Lower leg skin (tissue), 4 donors: ENCODE measurements around the gene CCDC85C. TPM values are rescaled to one million over a fixed set of nuclear protein-coding genes. Genes with fewer than 3 reads are reported as not detected.
A peak's percentile ranks its signal among the peaks of the same experiment; 100 is the strongest.

Source experiments
- DNase-seq, 2 donors: peaks; one replicate each; pipeline ENCODE4 v3.0.0-alpha.2; 2019; ENCODE audit warnings: low spot score in 2 of 2
- H3K4me3 ChIP-seq: fragments of 200-600 bp; sonication (generic); 2 replicates; pipeline ENCODE4 v1.5.1; 2017; ENCODE audit warnings: mild to moderate bottlenecking, low read depth; ENCODE audit not compliant: poor library complexity, severe bottlenecking
- CTCF ChIP-seq, 3 donors: fragments of 450-650 bp; IDR thresholded peaks; one replicate each; pipeline ENCODE4 v1.5.1; 2016; ENCODE audit warnings: antibody characterized with exemption in 3 of 3, mild to moderate bottlenecking in 3 of 3, moderate library complexity in 2 of 3
- POLR2A ChIP-seq, 2 donors: fragments of 450-650 bp; IDR thresholded peaks; one replicate each; pipeline ENCODE4 v1.6.1; 2016 to 2017; ENCODE audit warnings: antibody characterized with exemption in 2 of 2, mild to moderate bottlenecking in 1 of 2, moderate library complexity in 1 of 2
- WGBS, 2 donors: methylation state at CpG; one replicate each; pipeline ENCODE4 v1.1.5; 2018; 5-methylcytosine and 5-hydroxymethylcytosine counted together
- intact Hi-C: fragments of 100-400 bp; cut with DNase I; formaldehyde crosslinking; loops from one replicate; pipeline ENCODE4 v1.15.0; 2023; ENCODE audit warnings: low total_unique reads
- total RNA-seq, 4 donors: library from RNA; depleted of rRNA; stranded (reverse); fragments of >200 nt; gene quantifications; one replicate each; pipeline ENCODE4 v1.1.0, GENCODE V29; 2016

The CCDC85C gene
- total RNA-seq, 4 donors from 2014 or later, result 17.2 to 47.7 (median 33.3) TPM

- DNase-seq, result no peak
- no peak overlapping the region for H3K4me3 ChIP-seq
- TF ChIP-seq POLR2A (IDR thresholded peaks at IDR 0.05), result no peak
- TF ChIP-seq CTCF (IDR thresholded peaks at IDR 0.05), result no peak
- intact Hi-C loops, result no loop called here
- 89 to 90% methylated on average over 3 of the region's 3 CpGs for WGBS, 2 donors
These were observed 106.1 kb downstream of the CCDC85C start for GRCh38 chr14:99497894-99498293.

DNA sequence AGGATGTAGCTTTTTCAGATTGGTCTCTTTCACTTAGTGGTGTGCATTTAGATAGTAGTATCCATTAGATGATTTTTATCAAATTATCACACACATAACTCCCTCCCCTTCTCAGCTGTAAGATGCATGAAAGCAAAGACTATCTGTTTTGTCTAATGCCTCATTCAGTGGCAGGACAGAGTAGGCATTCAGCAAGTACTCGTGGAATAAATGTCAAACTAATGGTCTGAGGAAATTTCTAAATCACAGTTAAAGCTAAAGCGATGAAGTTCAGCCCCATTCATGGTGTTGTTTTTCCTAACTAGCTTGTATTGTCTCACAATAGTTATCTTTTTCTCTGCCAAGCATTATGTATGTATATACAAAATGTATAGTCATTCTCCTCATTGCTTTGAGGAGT is 106.7 kb downstream of the CCDC85C start:
- no peak for TF ChIP-seq CTCF (IDR thresholded peaks at IDR 0.05)
- TF ChIP-seq POLR2A (IDR thresholded peaks at IDR 0.05), result no peak
- intact Hi-C loops, result no loop called here
- no peak overlapping the region for H3K4me3 ChIP-seq
- 91 to 98% methylated on average over 2 of the region's 2 CpGs for WGBS, 2 donors
- DNase-seq, result no peak

GRCh38 chr14:99484106-99484505 is 119.9 kb downstream of the CCDC85C start:
- 32 to 43% methylated on average over 2 of the region's 2 CpGs for WGBS, 2 donors
- TF ChIP-seq POLR2A (IDR thresholded peaks at IDR 0.05), result no peak
- TF ChIP-seq CTCF (IDR thresholded peaks at IDR 0.05), result no peak
- H3K4me3 ChIP-seq, result no peak overlapping the region
- DNase-seq, result no peak
- intact Hi-C loops, result no loop called here

DNA sequence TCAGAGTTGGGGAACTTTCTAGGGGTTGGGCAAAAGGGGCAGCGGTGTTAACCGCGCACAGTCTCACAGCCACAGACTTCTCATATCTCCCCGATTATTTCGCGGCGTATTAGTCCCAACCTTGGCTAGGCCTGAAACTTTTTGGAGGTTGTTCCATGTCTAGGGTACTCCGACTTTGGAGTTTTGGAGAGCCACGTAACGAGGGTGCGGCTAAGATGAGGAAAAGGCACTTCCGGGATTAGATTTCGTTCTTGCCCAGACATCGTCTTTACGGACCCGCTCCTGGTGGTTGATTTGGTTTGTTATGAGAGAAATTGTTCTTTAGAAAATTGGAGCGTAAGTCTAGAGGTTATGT is 122.3 kb downstream of the CCDC85C start:
- H3K4me3 ChIP-seq, result peak overlapping the region; percentile 95
- no peak for TF ChIP-seq POLR2A (IDR thresholded peaks at IDR 0.05)
- TF ChIP-seq CTCF (IDR thresholded peaks at IDR 0.05), result no peak
- DNase-seq, result no peak
- 0 to 2% methylated on average over 14 to 17 of the region's 17 CpGs for WGBS, 2 donors
- intact Hi-C loops, result no loop called here

- intact Hi-C loops, result no loop called here
- peak within 1 kb of the TSS; percentile 95 for H3K4me3 ChIP-seq
- peak; percentile 100 for DNase-seq
- TF ChIP-seq POLR2A (IDR thresholded peaks at IDR 0.05) (peak in 1 of 2 donors; percentile 90), CTCF (IDR thresholded peaks at IDR 0.05) (no peak)
- WGBS, 2 donors, result 0 to 1% methylated on average over 40 to 42 of the region's 82 CpGs
These were observed 122.9 kb downstream of the CCDC85C start, which contains the start of gene CCNK for GRCh38 chr14:99480917-99481744. Gene CCNK (plus strand): TSS chr14:99481409. CDS start chr14:99492678, 11,269 bp downstream.
